Lung (tissue), 12 donors: Measurements from ENCODE around the gene P3H4. TPM values are rescaled to one million over a fixed set of nuclear protein-coding genes. Genes with fewer than 3 reads are reported as not detected.
A peak's percentile ranks its signal among the peaks of the same experiment; 100 is the strongest.

Source experiments
- ATAC-seq: fragments of 200-7000 bp; cut with Tn5 transposase; one replicate; pipeline ENCODE4 v1.9.1; 2020; ENCODE audit warnings: moderate number of reproducible peaks; ENCODE audit not compliant: insufficient read depth, low FRiP score
- DNase-seq, 3 donors: peaks; one replicate each; pipeline ENCODE4 v3.0.0-alpha.2; 2013 to 2017
- H3K27ac ChIP-seq, 2 donors: one replicate each; pipeline ENCODE4 v1.5.1; 2013; ENCODE audit warnings: mild to moderate bottlenecking in 2 of 2, moderate library complexity in 2 of 2, control low read depth in 1 of 2, inconsistent platforms in 1 of 2, low read depth in 1 of 2, low read length in 1 of 2
- H3K27me3 ChIP-seq, 3 donors: one replicate each; pipeline ENCODE4 v1.5.1; 2013; ENCODE audit warnings: low read length in 2 of 3; ENCODE audit not compliant: control insufficient read depth in 3 of 3, insufficient read depth in 3 of 3
- H3K36me3 ChIP-seq, 4 donors: one replicate each; pipeline ENCODE4 v1.5.1; 2013; ENCODE audit warnings: low read length in 4 of 4, mild to moderate bottlenecking in 1 of 4, moderate library complexity in 1 of 4; ENCODE audit not compliant: control insufficient read depth in 4 of 4, insufficient read depth in 4 of 4
- H3K4me1 ChIP-seq, 5 donors: one replicate each; pipeline ENCODE4 v1.5.1; 2013; ENCODE audit warnings: low read length in 5 of 5, mild to moderate bottlenecking in 2 of 5, moderate library complexity in 1 of 5; ENCODE audit not compliant: control insufficient read depth in 5 of 5, insufficient read depth in 5 of 5
- H3K4me3 ChIP-seq: one replicate; pipeline ENCODE4 v1.5.1; 2013; ENCODE audit warnings: mild to moderate bottlenecking, control low read depth, moderate library complexity
- H3K9ac ChIP-seq, 2 donors: one replicate each; pipeline ENCODE4 v1.5.1; 2013; ENCODE audit warnings: low read length in 2 of 2, control low read depth in 1 of 2; ENCODE audit not compliant: insufficient read depth in 1 of 2
- H3K9me3 ChIP-seq, 4 donors: one replicate each; pipeline ENCODE4 v1.5.1; 2013; ENCODE audit warnings: low read length in 3 of 4, mild to moderate bottlenecking in 1 of 4, moderate library complexity in 1 of 4; ENCODE audit not compliant: control insufficient read depth in 4 of 4, insufficient read depth in 3 of 4
- CTCF ChIP-seq: IDR thresholded peaks from 2 replicates; pipeline ENCODE4 v1.5.1; 2012; ENCODE audit warnings: mild to moderate bottlenecking; ENCODE audit errors: control extremely low read depth, extremely low read depth
- WGBS, 2 donors: extraction: QIAGEN DNeasy Blood & Tissue Kit; methylation state at CpG; one replicate each; pipeline ENCODE4 v1.1.7; 2013; 5-methylcytosine and 5-hydroxymethylcytosine counted together
- polyA plus RNA-seq, 2 donors: library from polyadenylated mRNA; stranded (reverse); fragments of 200-250 nt; gene quantifications; one replicate each; pipeline ENCODE4 v1.2.1, GENCODE V29; 2013
- total RNA-seq, 2 donors: library from RNA; depleted of rRNA in 1 of 2; stranded (reverse); fragments of >200 nt in 1 of 2; gene quantifications; one replicate each; pipeline ENCODE4 v1.2.1, GENCODE V29; 2014 to 2021
- donor health status: control.
- donor health status: control.
- donor health status: Bipolar disorder and iron deficiency.
- donor health status: healthy.
- donor health status: DM: yes; HTN: yes; CAD: no.

Gene P3H4
- total and polyA plus RNA-seq, 4 donors: 6.8 to 13.2 (median 11.0) TPM

GRCh38 chr17:41800601-41801373, 11.0 kb downstream of the P3H4 start:
- DNase-seq (peak; percentile 34 to 63 (median 51)), ATAC-seq (peak; percentile 60)
- no peak overlapping the region for H3K4me3 ChIP-seq
- H3K27me3 ChIP-seq: no peaks in the 10 kb centered on the region
- H3K9ac ChIP-seq: no peak overlapping the region
- H3K27ac ChIP-seq: peak overlapping the region in 1 of 2 donors; percentile 60
- H3K36me3 ChIP-seq: peaks cover 0 to 4% (median 3%) of the 10 kb centered on the region in 4 donors
- WGBS, 2 donors: 57 to 77% methylated on average over 18 of the region's 18 CpGs
- no peak for TF ChIP-seq CTCF
- H3K9me3 ChIP-seq: no peaks in the 10 kb centered on the region
- peaks cover 0 to 10% (median 5%) of the 10 kb centered on the region in 5 donors for H3K4me1 ChIP-seq

GRCh38 chr17:41799366-41799765, 12.4 kb downstream of the P3H4 start:
- no peak overlapping the region for H3K9ac ChIP-seq
- 88 to 91% methylated on average over 8 of the region's 8 CpGs for WGBS, 2 donors

GRCh38 chr17:41797377-41797776, 14.4 kb downstream of the P3H4 start:
- ATAC-seq: no peak
- Histone ChIP-seq H3K27ac (no peak overlapping the region), H3K4me1 (peaks cover 5 to 28% (median 15%) of the 10 kb centered on the region in 5 donors), H3K27me3 (no peaks in the 10 kb centered on the region), H3K36me3 (no peaks in the 10 kb centered on the region), H3K4me3 (no peak overlapping the region), H3K9ac (no peak overlapping the region), H3K9me3 (no peaks in the 10 kb centered on the region)
- no peak for TF ChIP-seq CTCF
- DNase-seq: no peak
- WGBS, 2 donors: 82 to 85% methylated on average over 3 of the region's 3 CpGs

More at GRCh38 chr17:41799366-41799765, 12.4 kb downstream of the P3H4 start:
- H3K4me3 ChIP-seq: no peak overlapping the region
- ATAC-seq (no peak), DNase-seq (no peak)
- peaks cover 1 to 10% (median 5%) of the 10 kb centered on the region in 5 donors for H3K4me1 ChIP-seq
- H3K27ac ChIP-seq: no peak overlapping the region
- peaks cover 0 to 4% (median 0%) of the 10 kb centered on the region in 4 donors for H3K36me3 ChIP-seq
- no peaks in the 10 kb centered on the region for H3K27me3 ChIP-seq
- H3K9me3 ChIP-seq: no peaks in the 10 kb centered on the region
- TF ChIP-seq CTCF: no peak
